Naive thymus-derived CD4-positive, alpha-beta T cell (primary cell): Measurements from ENCODE around the gene COQ2. TPM values are rescaled to one million over a fixed set of nuclear protein-coding genes. Genes with fewer than 3 reads are reported as not detected.

ENCODE experiments used
- ATAC-seq: fragments of 150-1000 bp; cut with Tn5 transposase; 2 replicates; pipeline ENCODE4 v1.10.0; 2021; ENCODE audit warnings: mild to moderate bottlenecking, moderate library complexity
- CTCF ChIA-PET: fragments of 350-600 bp; sonication (Branson Sonifier 250); formaldehyde crosslinking; loops from one replicate; lab custom pipeline; 2021; ENCODE audit warnings: antibody characterized with exemption; lab: Charles Lee
- POLR2A ChIA-PET: fragments of 350-600 bp; sonication (Branson Sonifier 250); formaldehyde crosslinking; loops from one replicate; lab custom pipeline; 2021; ENCODE audit warnings: antibody characterized with exemption, inconsistent platforms; lab: Charles Lee
- DNase-seq, 9 donors: peaks; one replicate each; pipeline versions ENCODE4 v3.0.0 to v3.0.0-alpha.2; 2020 to 2022; ENCODE audit warnings: mixed read lengths in 1 of 9
- H3K27ac ChIP-seq: one replicate; pipeline ENCODE4 v1.7.0; 2013; ENCODE audit warnings: mild to moderate bottlenecking, low read depth, low read length, moderate library complexity
- H3K27me3 ChIP-seq, 2 donors: one replicate each; pipeline ENCODE4 v1.7.0; 2013; ENCODE audit warnings: low read length in 2 of 2, mild to moderate bottlenecking in 2 of 2, moderate library complexity in 2 of 2; ENCODE audit not compliant: control insufficient read depth in 2 of 2, insufficient read depth in 2 of 2
- H3K36me3 ChIP-seq, 3 experiments: 1 replicate in 2 of 3; 2 replicates in 1 of 3; pipeline ENCODE4 v1.7.0; 2013; ENCODE audit warnings: low read length in 3 of 3, mild to moderate bottlenecking in 3 of 3, moderate library complexity in 1 of 3; ENCODE audit not compliant: insufficient read depth in 3 of 3, control insufficient read depth in 2 of 3
- H3K4me1 ChIP-seq, 2 donors: one replicate each; pipeline ENCODE4 v1.7.0; 2013; ENCODE audit warnings: low read length in 2 of 2, mild to moderate bottlenecking in 2 of 2, moderate library complexity in 1 of 2; ENCODE audit not compliant: control insufficient read depth in 2 of 2, insufficient read depth in 2 of 2
- H3K4me3 ChIP-seq: 2 replicates; pipeline ENCODE4 v1.7.0; 2013; ENCODE audit warnings: mild to moderate bottlenecking, low read length
- H3K9me3 ChIP-seq, 3 experiments: 1 replicate in 2 of 3; 2 replicates in 1 of 3; pipeline ENCODE4 v1.7.0; 2013; ENCODE audit warnings: low read length in 3 of 3; ENCODE audit not compliant: control insufficient read depth in 2 of 3
- H3K27ac Mint-ChIP-seq, 9 donors: one replicate each; pipeline ENCODE4 v1.8.0; 2020 to 2022; ENCODE audit warnings: mixed read lengths in 9 of 9, mild to moderate bottlenecking in 8 of 9, moderate library complexity in 5 of 9, inconsistent platforms in 2 of 9
- H3K27me3 Mint-ChIP-seq, 5 donors: one replicate each; pipeline ENCODE4 v1.8.0; 2021 to 2022; ENCODE audit warnings: mixed read lengths in 5 of 5, mild to moderate bottlenecking in 1 of 5
- H3K36me3 Mint-ChIP-seq, 5 donors: one replicate each; pipeline ENCODE4 v1.8.0; 2020 to 2022; ENCODE audit warnings: mixed read lengths in 5 of 5, mild to moderate bottlenecking in 3 of 5, inconsistent platforms in 1 of 5
- H3K4me1 Mint-ChIP-seq, 7 donors: one replicate each; pipeline ENCODE4 v1.8.0; 2020 to 2022; ENCODE audit warnings: mixed read lengths in 7 of 7, mild to moderate bottlenecking in 3 of 7, inconsistent platforms in 1 of 7
- H3K4me3 Mint-ChIP-seq, 10 donors: one replicate each; pipeline ENCODE4 v1.8.0; 2020 to 2022; ENCODE audit warnings: mild to moderate bottlenecking in 10 of 10, mixed read lengths in 10 of 10, moderate library complexity in 6 of 10, inconsistent platforms in 2 of 10
- H3K9me3 Mint-ChIP-seq, 11 donors: one replicate each; pipeline ENCODE4 v1.8.0; 2020 to 2022; ENCODE audit warnings: mixed read lengths in 11 of 11, mild to moderate bottlenecking in 4 of 11, inconsistent platforms in 1 of 11, moderate library complexity in 1 of 11
- intact Hi-C, 2 donors: fragments of 100-400 bp; cut with micrococcal nuclease; formaldehyde crosslinking; loops; one replicate each; pipeline ENCODE4 v1.15.1; 2023
- polyA plus RNA-seq, 2 donors: library from polyadenylated mRNA; unstranded; fragments of 300-500 nt; fragmentation: Illumina TruSeq; gene quantifications; one replicate each; pipeline ENCODE4 v1.2.3, GENCODE V29; 2021
- total RNA-seq, 6 experiments: library from RNA in 5 of 6; stranded (reverse) in 5 of 6; gene quantifications; 1 replicate in 5 of 6; 2 replicates in 1 of 6; pipeline ENCODE4 v1.2.3 and lab custom pipeline; 2021 to 2026

COQ2 gene
- total and polyA plus RNA-seq, 7 experiments from 2014 or later = 3.6 to 12.7 (median 7.6) TPM

DNA sequence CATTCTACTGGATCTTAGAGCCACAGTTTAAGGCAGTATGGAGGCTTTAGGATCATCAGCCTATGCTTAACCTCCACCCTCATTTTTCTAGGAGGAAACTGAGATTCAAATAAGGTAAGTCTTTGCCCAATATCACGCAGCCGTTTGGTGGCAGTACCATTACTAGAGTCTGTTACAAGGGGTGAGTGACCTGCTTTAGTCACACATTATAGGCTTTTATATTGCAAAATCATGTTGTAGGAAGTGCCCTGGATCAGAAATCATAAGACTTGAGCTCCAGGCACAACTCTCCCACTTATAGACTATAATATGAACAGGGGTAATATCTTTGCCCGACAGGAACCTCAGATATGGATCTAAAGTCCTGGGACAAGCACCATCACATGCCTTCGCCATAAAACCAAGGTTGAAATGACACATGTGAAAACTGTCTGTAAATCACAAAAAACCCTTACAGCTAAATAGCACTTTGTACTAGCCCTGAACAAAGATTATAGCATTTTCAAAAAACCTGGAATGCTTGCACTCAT is 30.8 kb upstream of the COQ2 start:
- H3K4me1 Mint-ChIP-seq = peaks cover 0 to 3% (median under 1%) of the 10 kb centered on the region in 7 donors
- ChIA-PET POLR2A (no interaction called here), CTCF (no interaction called here)
- H3K36me3 Mint-ChIP-seq = peaks cover 0 to 55% (median 37%) of the 10 kb centered on the region in 5 donors
- Histone ChIP-seq H3K4me1 (no peaks in the 10 kb centered on the region), H3K27ac (no peak overlapping the region), H3K9me3 (no peaks in the 10 kb centered on the region), H3K36me3 (peaks cover 0 to 28% (median 3%) of the 10 kb centered on the region in 3 experiments), H3K4me3 (no peak overlapping the region), H3K27me3 (no peaks in the 10 kb centered on the region)
- ATAC-seq = no peak
- intact Hi-C loops = no loop called here
- peaks cover 0 to 2% (median 0%) of the 10 kb centered on the region in 11 donors for H3K9me3 Mint-ChIP-seq
- H3K4me3 Mint-ChIP-seq = no peak overlapping the region
- no peak for DNase-seq
- H3K27ac Mint-ChIP-seq = no peak overlapping the region
- no peaks in the 10 kb centered on the region for H3K27me3 Mint-ChIP-seq

DNA sequence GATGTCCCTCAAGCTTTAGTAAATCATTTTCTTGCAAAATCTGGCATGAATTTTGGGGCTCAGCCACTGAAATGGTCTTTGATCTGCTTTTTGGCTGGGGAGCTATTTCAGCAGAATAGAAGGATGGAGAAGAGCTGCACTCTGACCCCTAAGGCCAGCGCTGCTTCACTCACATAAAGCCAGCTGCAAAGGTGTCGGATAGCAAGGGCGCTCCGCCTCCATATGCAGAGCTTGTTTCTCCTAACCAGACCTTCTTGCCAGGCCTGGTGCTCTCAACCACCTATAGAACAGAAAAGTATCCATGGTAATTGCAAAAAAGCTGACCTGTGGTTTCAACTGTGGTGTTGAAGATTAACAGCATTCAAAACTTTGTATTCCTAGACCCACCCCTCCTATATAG is 24.1 kb upstream of the COQ2 start:
- H3K36me3 Mint-ChIP-seq = peaks cover 14 to 56% (median 33%) of the 10 kb centered on the region in 5 donors
- peaks cover 0 to 2% (median 0%) of the 10 kb centered on the region in 11 donors for H3K9me3 Mint-ChIP-seq

DNA sequence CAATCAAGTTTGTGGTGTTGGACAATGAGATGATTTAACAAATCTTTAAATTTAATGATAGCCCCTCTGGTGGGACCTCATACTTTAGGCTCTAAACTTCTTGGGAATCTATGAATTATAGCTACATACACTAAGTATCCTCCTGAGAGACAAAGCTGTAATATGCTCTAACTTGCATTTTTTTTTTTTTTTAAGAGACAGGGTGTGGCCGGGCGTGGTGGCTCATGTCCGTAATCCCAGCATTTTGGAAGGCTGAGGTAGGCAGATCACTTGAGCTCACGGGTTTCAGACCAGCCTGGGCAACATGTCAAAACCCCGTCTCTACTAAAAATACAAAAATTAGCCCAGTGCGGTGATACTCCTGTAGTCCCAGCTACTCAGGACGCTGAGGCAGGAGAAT is 23.3 kb upstream of the COQ2 start:
- Mint-ChIP-seq H3K4me1 (no peaks in the 10 kb centered on the region), H3K4me3 (no peak overlapping the region), H3K36me3 (peaks cover 14 to 54% (median 32%) of the 10 kb centered on the region in 5 donors), H3K27me3 (no peaks in the 10 kb centered on the region), H3K27ac (no peak overlapping the region), H3K9me3 (peaks cover 0 to 2% (median 0%) of the 10 kb centered on the region in 11 donors)
- Histone ChIP-seq H3K4me3 (no peak overlapping the region), H3K9me3 (no peaks in the 10 kb centered on the region), H3K27ac (no peak overlapping the region), H3K36me3 (peaks cover 0 to 31% (median 3%) of the 10 kb centered on the region in 3 experiments), H3K27me3 (no peaks in the 10 kb centered on the region), H3K4me1 (no peaks in the 10 kb centered on the region)
- ATAC-seq (no peak), DNase-seq (no peak)
- intact Hi-C loops = no loop called here
- POLR2A ChIA-PET = interaction anchor here (0.6 kb wide), 2 partner anchors 88 to 231 kb away, joined by 3 read pairs; no protein-coding TSS in a partner anchor
- CTCF ChIA-PET = no interaction called here

More for the DNA sequence above, 24.1 kb upstream of the COQ2 start:
- H3K4me3 ChIP-seq = no peak overlapping the region
- peaks cover 0 to 31% (median 6%) of the 10 kb centered on the region in 3 experiments for H3K36me3 ChIP-seq
- Mint-ChIP-seq H3K27ac (no peak overlapping the region), H3K4me1 (no peaks in the 10 kb centered on the region), H3K4me3 (no peak overlapping the region), H3K27me3 (no peaks in the 10 kb centered on the region)
- intact Hi-C loops = no loop called here
- H3K27me3 ChIP-seq = no peaks in the 10 kb centered on the region
- DNase-seq = no peak
- no peak for ATAC-seq
- ChIA-PET POLR2A (interaction anchor here (0.6 to 0.9 kb wide), 2 partner anchors 145 to 230 kb away, joined by 3 read pairs; no protein-coding TSS in a partner anchor), CTCF (no interaction called here)
- H3K4me1 ChIP-seq = no peaks in the 10 kb centered on the region
- no peak overlapping the region for H3K27ac ChIP-seq
- H3K9me3 ChIP-seq = no peaks in the 10 kb centered on the region

GRCh38 chr4:83305187-83305586 is 20.6 kb upstream of the COQ2 start:
- CTCF ChIA-PET = no interaction called here
- no peaks in the 10 kb centered on the region for H3K27me3 Mint-ChIP-seq
- POLR2A ChIA-PET = no interaction called here

DNA sequence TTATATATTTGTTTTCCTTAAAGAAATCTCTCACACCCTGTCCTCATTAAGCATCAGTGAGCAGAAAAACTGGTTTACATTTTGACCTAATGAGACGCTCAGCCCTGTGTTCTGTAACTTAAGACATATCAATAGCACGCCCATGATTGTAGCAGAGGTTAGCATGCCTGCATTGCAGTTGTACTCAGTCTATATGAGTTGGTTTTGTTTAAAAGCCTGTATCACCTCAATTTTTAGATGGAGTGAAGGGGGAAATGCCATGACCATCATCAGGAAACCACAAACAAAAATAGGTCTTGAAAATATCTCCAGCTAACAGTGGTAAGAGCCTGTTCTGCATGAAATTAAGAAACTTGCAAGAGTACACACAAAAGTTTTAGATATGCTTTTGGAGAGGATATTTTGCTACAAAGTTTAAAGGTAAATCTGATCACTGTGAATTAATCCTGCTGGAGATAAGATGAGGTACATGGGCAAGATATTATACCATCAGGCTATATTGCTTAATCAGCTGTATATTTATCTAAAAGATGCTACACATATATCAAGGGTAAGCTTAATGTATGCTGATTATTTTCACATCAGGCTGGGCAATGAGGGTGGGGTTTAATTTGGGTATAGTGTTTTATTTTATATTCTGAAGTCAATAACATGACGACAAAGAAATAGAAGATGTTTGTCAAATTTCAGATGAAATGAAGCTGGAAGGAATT is 13.1 kb upstream of the COQ2 start:
- peak overlapping the region in 1 of 10 donors; percentile 44 for H3K4me3 Mint-ChIP-seq
- Histone ChIP-seq H3K27me3 (no peaks in the 10 kb centered on the region), H3K36me3 (peaks cover 0 to 19% (median 6%) of the 10 kb centered on the region in 3 experiments), H3K4me1 (peaks cover 0 to 14% of the 10 kb centered on the region in 2 donors), H3K9me3 (no peaks in the 10 kb centered on the region), H3K4me3 (no peak overlapping the region), H3K27ac (no peak overlapping the region)
- ChIA-PET POLR2A (interaction anchor here (1.2 kb wide), 1 partner anchor 13 kb away, joined by 5 read pairs; the partner anchor contains the start of gene COQ2), CTCF (no interaction called here)
- no peaks in the 10 kb centered on the region for H3K9me3 Mint-ChIP-seq
- H3K27me3 Mint-ChIP-seq = no peaks in the 10 kb centered on the region
- peaks cover 0 to 27% (median 9%) of the 10 kb centered on the region in 5 donors for H3K36me3 Mint-ChIP-seq
- peak; percentile 29 for ATAC-seq
- peaks cover 7 to 15% (median 8%) of the 10 kb centered on the region in 7 donors for H3K4me1 Mint-ChIP-seq
- no peak for DNase-seq
- H3K27ac Mint-ChIP-seq = peak overlapping the region in 2 of 9 donors; percentile 22 to 42
- intact Hi-C loops = no loop called here

More at GRCh38 chr4:83305187-83305586, 20.6 kb upstream of the COQ2 start:
- Histone ChIP-seq H3K36me3 (peaks cover 0 to 29% (median 8%) of the 10 kb centered on the region in 3 experiments), H3K27me3 (no peaks in the 10 kb centered on the region), H3K27ac (no peak overlapping the region), H3K9me3 (no peaks in the 10 kb centered on the region), H3K4me3 (no peak overlapping the region), H3K4me1 (no peaks in the 10 kb centered on the region)
- intact Hi-C loops = no loop called here
- no peaks in the 10 kb centered on the region for H3K4me1 Mint-ChIP-seq
- H3K4me3 Mint-ChIP-seq = no peak overlapping the region
- DNase-seq = no peak
- H3K27ac Mint-ChIP-seq = no peak overlapping the region
- peaks cover 14 to 47% (median 23%) of the 10 kb centered on the region in 5 donors for H3K36me3 Mint-ChIP-seq
- no peaks in the 10 kb centered on the region for H3K9me3 Mint-ChIP-seq
- ATAC-seq = no peak

GRCh38 chr4:83293305-83294046 is 8.9 kb upstream of the COQ2 start:
- H3K27ac ChIP-seq = no peak overlapping the region
- no peak for ATAC-seq
- Mint-ChIP-seq H3K4me1 (peaks cover 7 to 15% (median 8%) of the 10 kb centered on the region in 7 donors), H3K4me3 (no peak overlapping the region), H3K36me3 (peaks cover 0 to 28% (median 6%) of the 10 kb centered on the region in 5 donors), H3K27ac (no peak overlapping the region), H3K9me3 (peaks cover 0 to 6% (median 1%) of the 10 kb centered on the region in 11 donors), H3K27me3 (peaks cover 0 to 3% (median 0%) of the 10 kb centered on the region in 5 donors)
- no peaks in the 10 kb centered on the region for H3K36me3 ChIP-seq
- H3K4me3 ChIP-seq = no peak overlapping the region
- no peaks in the 10 kb centered on the region for H3K27me3 ChIP-seq
- POLR2A ChIA-PET = interaction anchor here (0.7 kb wide), 1 partner anchor 139 kb away, joined by 3 read pairs; no protein-coding TSS in a partner anchor
- CTCF ChIA-PET = interaction anchor here (0.6 to 2.5 kb wide), 3 partner anchors 9 to 72 kb away, joined by 3 to 10 read pairs (median 3); partner anchors contain the start of gene COQ2
- H3K4me1 ChIP-seq = peaks cover 0 to 14% of the 10 kb centered on the region in 2 donors
- intact Hi-C loops = no loop called here
- H3K9me3 ChIP-seq = no peaks in the 10 kb centered on the region
- no peak for DNase-seq
